Measurements from ENCODE around the gene KRTDAP.

The KRTDAP gene

GRCh38 chr19:35455616-35456201, 34.6 kb downstream of the KRTDAP start:
- in situ Hi-C loops (cut with HindIII; ENCODE audit: low sequenced_read_pairs): no loop called here
- TF ChIP-seq CTCF (IDR thresholded peaks at IDR 0.05; ENCODE audit: low read depth, low read length): no peak
- no peak overlapping the region for H3K4me3 ChIP-seq (ENCODE audit: low read depth, low read length)
- no peak for DNase-seq (ENCODE audit: low read depth, low spot score)

- H3K4me3 ChIP-seq (ENCODE audit: low read depth, low read length): no peak overlapping the region
- TF ChIP-seq CTCF (IDR thresholded peaks at IDR 0.05; ENCODE audit: low read depth, low read length): no peak
- in situ Hi-C loops (cut with HindIII; ENCODE audit: low sequenced_read_pairs): no loop called here
- no peak for DNase-seq (ENCODE audit: low read depth, low spot score)
Observed at GRCh38 chr19:35454663-35455062, 35.6 kb downstream of the KRTDAP start.

DNA sequence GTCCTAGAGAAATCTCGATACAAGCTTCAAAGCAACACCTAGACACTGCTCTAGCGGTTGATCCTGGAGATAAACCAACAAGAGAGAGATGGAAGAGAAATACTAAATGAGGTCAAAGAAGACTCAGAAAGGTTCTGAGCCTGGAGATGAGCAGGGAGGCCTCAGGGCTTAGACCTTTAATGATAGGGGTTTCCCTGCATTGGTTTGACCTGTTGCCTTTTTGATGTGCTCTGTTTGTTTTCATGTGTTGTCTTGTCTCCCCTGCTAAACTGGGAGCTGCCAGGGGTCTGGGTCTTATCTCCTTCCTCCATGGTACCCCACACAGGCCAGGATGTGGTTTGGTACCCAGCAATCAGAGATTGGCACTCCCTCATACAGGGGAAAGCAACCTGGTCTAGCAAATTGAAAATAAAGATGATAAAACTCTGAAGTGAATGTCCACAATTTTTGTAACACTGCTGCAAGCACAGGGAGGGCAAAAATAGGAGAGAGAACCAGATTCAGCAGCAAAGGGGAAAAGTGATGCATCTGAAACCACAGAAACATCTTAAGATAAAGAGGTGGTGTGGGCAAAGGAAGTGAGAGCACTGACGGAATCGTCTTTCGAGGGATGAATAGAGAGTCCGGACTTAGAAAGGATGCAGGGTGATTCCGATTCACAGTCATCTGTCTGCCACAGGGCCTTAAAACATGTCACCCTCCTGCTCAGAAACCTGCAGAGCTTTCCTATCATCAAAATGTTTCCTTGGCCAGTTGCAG, 38.7 kb downstream of the KRTDAP start:
- DNase-seq (ENCODE audit: low read depth, low spot score): no peak
- H3K4me3 ChIP-seq (ENCODE audit: low read depth, low read length): no peak overlapping the region
- no peak for TF ChIP-seq CTCF (IDR thresholded peaks at IDR 0.05; ENCODE audit: low read depth, low read length)
- in situ Hi-C loops (cut with HindIII; ENCODE audit: low sequenced_read_pairs): no loop called here

- no peak for DNase-seq (ENCODE audit: low read depth, low spot score)
- in situ Hi-C loops (cut with HindIII; ENCODE audit: low sequenced_read_pairs): no loop called here
- no peak for TF ChIP-seq CTCF (IDR thresholded peaks at IDR 0.05; ENCODE audit: low read depth, low read length)
- H3K4me3 ChIP-seq (ENCODE audit: low read depth, low read length): no peak overlapping the region
Observed at GRCh38 chr19:35449359-35450043, 40.8 kb downstream of the KRTDAP start.

DNA sequence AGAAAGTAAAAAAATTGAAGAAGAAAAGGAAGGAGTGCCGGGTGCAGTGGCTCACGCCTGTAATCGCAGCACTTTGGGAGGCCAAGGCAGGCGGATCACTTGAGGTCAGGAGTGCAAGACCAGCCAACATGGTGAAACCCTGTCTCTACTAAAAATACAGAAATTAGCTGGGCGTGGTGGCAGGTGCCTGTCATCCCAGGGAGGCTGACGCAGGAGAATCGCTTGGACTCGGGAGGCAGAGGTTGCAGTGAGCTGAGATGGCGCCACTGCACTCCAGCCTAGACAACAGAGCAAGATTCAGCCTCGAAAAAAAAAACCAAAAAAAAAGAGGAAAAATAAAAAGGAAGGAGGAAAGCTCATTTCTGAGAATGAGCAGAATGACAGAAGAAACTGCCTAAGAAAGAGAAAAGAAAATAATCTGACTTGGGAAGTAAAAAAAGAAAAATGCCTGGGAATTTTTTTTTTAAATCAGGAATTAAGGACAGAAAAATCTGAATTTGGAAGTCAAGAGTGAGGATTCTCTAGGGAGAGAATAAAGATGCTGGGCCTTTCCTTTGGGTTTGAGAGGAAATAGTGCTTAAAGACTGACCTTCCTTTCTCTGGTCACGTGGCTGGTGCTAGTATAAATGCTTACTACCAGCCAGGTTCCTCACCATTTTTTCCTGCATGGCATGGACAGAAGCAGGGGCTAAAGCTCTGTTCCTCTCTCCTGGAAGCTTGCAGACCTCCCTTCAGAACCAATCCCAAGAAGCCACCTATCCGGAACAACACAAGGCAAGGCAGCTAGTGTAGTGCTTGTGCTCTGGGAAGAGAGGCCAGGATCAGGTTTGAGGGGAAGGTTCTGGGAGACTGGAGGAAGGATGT, 42.4 kb downstream of the KRTDAP start, which contains the start of gene FFAR2:
Gene FFAR2, plus strand, starts transcription at position 652 of the 864 bp plus-strand sequence. CDS start 1,458 bp downstream, outside the sequence.
- in situ Hi-C loops (cut with HindIII; ENCODE audit: low sequenced_read_pairs): no loop called here
- DNase-seq (ENCODE audit: low read depth, low spot score): no peak
- no peak within 1 kb of the TSS for H3K4me3 ChIP-seq (ENCODE audit: low read depth, low read length)
- no peak for TF ChIP-seq CTCF (IDR thresholded peaks at IDR 0.05; ENCODE audit: low read depth, low read length)
